ENCODE measurements around the gene DOCK2. TPM values are rescaled to one million over a fixed set of nuclear protein-coding genes. Genes with fewer than 3 reads are reported as not detected.
A peak's percentile ranks its signal among the peaks of the same experiment; 100 is the strongest.

The DOCK2 gene
- total and polyA plus RNA-seq, 4 donors, result 5.0 to 30.4 (median 7.4) TPM

DNA sequence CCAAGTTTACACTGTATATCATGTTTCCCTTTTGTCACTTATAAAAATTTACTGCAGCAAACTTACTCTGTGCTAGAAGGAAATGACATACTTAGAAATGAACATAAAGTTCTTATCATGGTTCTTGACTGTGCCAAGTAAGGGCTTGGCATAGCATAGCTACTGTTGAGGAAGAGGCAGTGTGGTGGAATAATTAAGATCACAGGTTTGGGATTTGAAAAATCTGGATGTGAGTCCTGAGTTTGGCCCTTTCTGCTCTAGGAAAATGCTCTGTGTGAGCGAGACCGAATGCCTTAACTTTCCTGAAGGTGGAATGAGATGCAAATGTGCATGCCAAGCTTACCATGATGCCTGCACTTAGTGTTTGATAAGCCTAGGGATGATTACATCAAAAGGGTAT, 243.7 kb downstream of the DOCK2 start:
- Histone ChIP-seq H3K27me3 (ENCODE audit: control insufficient read depth, insufficient read depth, low read length) (no peaks in the 10 kb centered on the region), H3K36me3 (ENCODE audit: control insufficient read depth, insufficient read depth, low read length) (peaks cover 7% of the 10 kb centered on the region), H3K9me3 (ENCODE audit: control insufficient read depth, insufficient read depth, low read length) (no peaks in the 10 kb centered on the region), H3K4me1 (ENCODE audit: control insufficient read depth, insufficient read depth, low read length) (peaks cover 3% of the 10 kb centered on the region), H3K27ac (ENCODE audit: low read depth, low read length) (no peak overlapping the region), H3K4me3 (ENCODE audit: low read depth, low read length) (no peak overlapping the region)
- 95% methylated on average over 2 of the region's 2 CpGs for WGBS (ENCODE audit: insufficient coverage)
- no peak for DNase-seq (ENCODE audit: low read depth in 4 of 6, low spot score in 6 of 6)

DNA sequence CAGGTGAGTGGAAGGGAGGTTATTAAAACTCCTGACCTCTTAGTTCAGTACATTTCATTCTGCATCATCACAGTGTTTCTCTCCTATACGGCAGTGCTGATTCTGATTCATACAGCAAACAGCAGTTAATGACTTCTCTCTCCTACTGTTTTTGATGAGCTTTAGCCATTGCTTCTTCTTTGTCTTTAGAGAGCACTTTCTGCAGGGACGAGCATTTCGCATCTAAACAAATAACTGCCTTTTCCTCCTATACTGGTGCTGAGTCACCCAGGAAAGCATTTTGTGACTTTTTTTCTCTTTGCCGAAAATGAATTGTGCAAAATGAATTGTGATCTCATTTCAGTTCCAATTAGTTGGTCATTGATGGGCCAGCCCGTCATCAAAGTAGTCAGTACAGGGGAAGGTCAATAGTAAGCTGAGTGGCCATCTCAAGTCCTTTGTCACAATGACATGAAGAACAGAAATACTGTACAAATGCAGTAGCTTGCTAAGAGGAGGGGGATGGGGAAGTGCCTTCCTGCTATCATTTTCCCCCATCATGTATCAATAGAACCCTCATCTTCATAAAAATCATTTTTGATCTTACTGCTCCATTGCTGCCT, 244.7 kb downstream of the DOCK2 start:
- no peak overlapping the region for H3K27ac ChIP-seq (ENCODE audit: low read depth, low read length)
- peaks cover 7% of the 10 kb centered on the region for H3K36me3 ChIP-seq (ENCODE audit: control insufficient read depth, insufficient read depth, low read length)
- WGBS (ENCODE audit: insufficient coverage), result 57% methylated on average over 3 of the region's 5 CpGs
- peak in 1 of 6 donors; percentile 64 for DNase-seq (ENCODE audit: low read depth in 4 of 6, low spot score in 6 of 6)
- H3K9me3 ChIP-seq (ENCODE audit: control insufficient read depth, insufficient read depth, low read length), result no peaks in the 10 kb centered on the region
- no peak overlapping the region for H3K4me3 ChIP-seq (ENCODE audit: low read depth, low read length)
- no peaks in the 10 kb centered on the region for H3K27me3 ChIP-seq (ENCODE audit: control insufficient read depth, insufficient read depth, low read length)
- no peaks in the 10 kb centered on the region for H3K4me1 ChIP-seq (ENCODE audit: control insufficient read depth, insufficient read depth, low read length)

DNA sequence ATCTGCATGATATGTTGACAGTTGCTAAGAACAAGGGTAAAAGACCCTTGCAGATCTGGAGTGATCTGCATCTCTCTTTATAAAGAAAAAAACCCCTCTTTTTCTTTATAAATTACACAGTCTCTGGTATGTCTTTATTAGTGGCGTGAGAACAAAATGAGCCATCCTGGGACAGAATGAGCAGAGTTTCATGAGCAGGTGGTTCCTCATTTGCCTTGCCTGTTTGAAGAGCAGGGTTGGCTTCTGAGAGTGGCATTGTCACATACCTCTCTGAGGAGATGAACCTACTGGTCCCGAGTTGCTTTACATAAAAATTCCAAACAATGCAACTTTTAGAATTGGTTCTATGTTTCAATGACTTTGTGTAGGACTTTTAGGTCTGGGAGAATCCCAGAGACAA, 249.0 kb downstream of the DOCK2 start:
- no peaks in the 10 kb centered on the region for H3K4me1 ChIP-seq (ENCODE audit: control insufficient read depth, insufficient read depth, low read length)
- no peaks in the 10 kb centered on the region for H3K9me3 ChIP-seq (ENCODE audit: control insufficient read depth, insufficient read depth, low read length)
- no peak overlapping the region for H3K4me3 ChIP-seq (ENCODE audit: low read depth, low read length)
- no peak for DNase-seq (ENCODE audit: low read depth in 4 of 6, low spot score in 6 of 6)
- H3K27ac ChIP-seq (ENCODE audit: low read depth, low read length), result no peak overlapping the region
- WGBS (ENCODE audit: insufficient coverage), result no CpG with 5 or more reads among the region's 2 CpGs
- peaks cover 7% of the 10 kb centered on the region for H3K36me3 ChIP-seq (ENCODE audit: control insufficient read depth, insufficient read depth, low read length)
- no peaks in the 10 kb centered on the region for H3K27me3 ChIP-seq (ENCODE audit: control insufficient read depth, insufficient read depth, low read length)

DNA sequence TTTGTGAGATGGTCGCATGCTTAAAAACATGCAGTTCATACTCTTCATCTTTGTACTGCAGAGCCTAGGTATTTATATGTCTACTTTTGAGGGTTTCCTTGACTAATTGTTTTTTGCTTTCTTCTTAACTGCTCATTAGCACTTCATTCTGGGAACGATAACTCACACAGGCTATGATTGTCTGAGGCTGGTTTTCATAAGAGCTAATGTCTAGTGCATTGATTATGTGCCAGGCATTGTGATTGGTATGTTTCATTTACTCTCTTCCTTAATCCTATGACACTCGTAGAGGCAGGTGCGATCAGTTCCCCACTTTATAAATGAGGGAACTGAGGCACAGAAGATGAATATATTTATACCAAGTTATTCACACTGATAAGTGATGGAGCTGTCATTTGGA, 249.6 kb downstream of the DOCK2 start:
- no peak overlapping the region for H3K4me3 ChIP-seq (ENCODE audit: low read depth, low read length)
- no peaks in the 10 kb centered on the region for H3K4me1 ChIP-seq (ENCODE audit: control insufficient read depth, insufficient read depth, low read length)
- WGBS (ENCODE audit: insufficient coverage), result no CpG with 5 or more reads among the region's 4 CpGs
- no peak overlapping the region for H3K27ac ChIP-seq (ENCODE audit: low read depth, low read length)
- no peaks in the 10 kb centered on the region for H3K27me3 ChIP-seq (ENCODE audit: control insufficient read depth, insufficient read depth, low read length)
- peak in 1 of 6 donors; percentile 89 for DNase-seq (ENCODE audit: low read depth in 4 of 6, low spot score in 6 of 6)
- H3K36me3 ChIP-seq (ENCODE audit: control insufficient read depth, insufficient read depth, low read length), result peaks cover 7% of the 10 kb centered on the region
- no peaks in the 10 kb centered on the region for H3K9me3 ChIP-seq (ENCODE audit: control insufficient read depth, insufficient read depth, low read length)

DNA sequence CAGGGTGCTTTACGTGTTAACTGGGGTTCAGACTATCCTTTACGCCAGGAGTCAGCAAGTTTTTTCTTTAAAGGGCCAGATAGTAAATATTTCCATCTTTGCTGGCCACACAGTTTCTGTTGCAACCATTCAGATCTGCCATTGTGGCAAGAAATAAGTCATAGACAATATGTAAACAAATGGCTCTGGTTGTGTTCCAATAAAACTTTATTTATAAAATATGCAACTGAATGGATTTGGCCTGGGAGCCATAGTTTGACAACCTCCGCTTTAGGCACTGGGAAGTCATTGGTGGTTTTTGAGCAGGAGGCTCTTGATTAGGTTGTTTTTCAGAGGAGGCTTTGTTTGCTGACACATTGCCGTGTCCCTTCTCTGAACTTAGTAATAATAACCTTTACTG, 252.5 kb downstream of the DOCK2 start:
- WGBS (ENCODE audit: insufficient coverage), result 82% methylated on average over 3 of the region's 4 CpGs
- no peak for DNase-seq (ENCODE audit: low read depth in 4 of 6, low spot score in 6 of 6)
- H3K27me3 ChIP-seq (ENCODE audit: control insufficient read depth, insufficient read depth, low read length), result no peaks in the 10 kb centered on the region
- no peak overlapping the region for H3K4me3 ChIP-seq (ENCODE audit: low read depth, low read length)
- H3K27ac ChIP-seq (ENCODE audit: low read depth, low read length), result no peak overlapping the region
- H3K9me3 ChIP-seq (ENCODE audit: control insufficient read depth, insufficient read depth, low read length), result no peaks in the 10 kb centered on the region
- no peaks in the 10 kb centered on the region for H3K4me1 ChIP-seq (ENCODE audit: control insufficient read depth, insufficient read depth, low read length)
- no peaks in the 10 kb centered on the region for H3K36me3 ChIP-seq (ENCODE audit: control insufficient read depth, insufficient read depth, low read length)

DNA sequence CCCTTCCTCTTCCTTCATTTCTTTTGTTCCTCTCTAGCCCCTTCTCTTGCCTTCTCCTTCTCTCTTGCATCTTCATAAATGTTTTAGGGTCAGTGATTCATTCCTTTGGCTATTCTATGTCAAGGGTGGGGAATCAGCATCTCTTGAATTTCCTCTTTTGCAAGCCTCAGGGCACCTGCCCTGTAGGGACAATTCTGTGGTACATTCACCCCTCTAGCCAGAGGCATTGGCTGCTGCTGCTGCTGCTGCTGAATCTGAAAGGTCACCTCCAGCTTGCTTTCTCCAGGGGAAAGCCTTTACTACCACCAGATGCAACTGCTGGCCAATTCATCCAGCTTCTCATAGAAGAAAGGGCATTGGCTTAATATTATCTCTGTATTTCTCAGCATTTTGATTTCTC, 255.9 kb downstream of the DOCK2 start:
- H3K9me3 ChIP-seq (ENCODE audit: control insufficient read depth, insufficient read depth, low read length), result no peaks in the 10 kb centered on the region
- no peak for DNase-seq (ENCODE audit: low read depth in 4 of 6, low spot score in 6 of 6)
- peaks cover 5% of the 10 kb centered on the region for H3K4me1 ChIP-seq (ENCODE audit: control insufficient read depth, insufficient read depth, low read length)
- H3K36me3 ChIP-seq (ENCODE audit: control insufficient read depth, insufficient read depth, low read length), result no peaks in the 10 kb centered on the region
- no peak overlapping the region for H3K4me3 ChIP-seq (ENCODE audit: low read depth, low read length)
- no peaks in the 10 kb centered on the region for H3K27me3 ChIP-seq (ENCODE audit: control insufficient read depth, insufficient read depth, low read length)
- H3K27ac ChIP-seq (ENCODE audit: low read depth, low read length), result no peak overlapping the region

DNA sequence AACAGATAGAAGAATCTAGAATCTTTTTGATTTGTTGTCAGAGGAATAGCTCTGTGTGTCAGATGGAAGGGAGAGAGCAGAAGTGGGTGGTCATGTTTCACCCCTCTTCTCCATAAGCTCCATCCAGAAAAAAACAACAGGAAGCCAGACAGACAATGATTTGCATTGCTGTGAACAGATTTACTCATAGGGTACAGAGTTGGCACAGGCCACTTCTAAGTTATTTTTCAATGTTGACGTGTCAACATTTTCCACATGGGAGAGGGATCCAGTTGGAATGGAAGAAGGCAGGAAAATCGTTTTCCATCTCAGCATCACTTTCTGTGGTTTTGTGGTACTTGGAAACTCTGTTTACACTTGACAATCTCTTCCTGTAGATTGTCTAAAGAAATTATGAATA, 256.5 kb downstream of the DOCK2 start:
- DNase-seq (ENCODE audit: low read depth in 4 of 6, low spot score in 6 of 6), result no peak
- no peak overlapping the region for H3K27ac ChIP-seq (ENCODE audit: low read depth, low read length)
- no CpG with 5 or more reads among the region's 2 CpGs for WGBS (ENCODE audit: insufficient coverage)

DNA sequence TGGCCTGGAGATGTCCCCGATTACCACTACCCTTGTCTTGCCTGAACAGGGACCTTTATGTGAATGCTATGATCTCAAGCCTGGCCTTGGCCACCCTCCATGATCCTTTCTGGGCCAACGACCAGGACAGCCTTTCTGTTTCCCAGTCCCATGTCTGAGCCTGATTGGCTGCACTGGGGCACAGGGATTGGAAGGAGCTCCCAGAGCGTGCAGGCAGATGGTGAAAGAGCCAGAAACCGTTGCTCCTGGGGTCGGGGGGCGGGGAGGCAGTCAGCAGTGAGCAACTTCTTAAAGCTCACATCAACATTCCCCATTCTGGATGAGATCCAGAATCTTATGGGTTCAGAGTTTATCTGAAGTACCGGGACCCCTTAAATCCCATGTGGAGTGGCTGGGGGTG, 258.9 kb downstream of the DOCK2 start:
- DNase-seq (ENCODE audit: low read depth in 4 of 6, low spot score in 6 of 6), result peak in 1 of 6 donors; percentile 74
- WGBS (ENCODE audit: insufficient coverage), result 24% methylated on average over 4 of the region's 7 CpGs
- H3K9me3 ChIP-seq (ENCODE audit: control insufficient read depth, insufficient read depth, low read length), result no peaks in the 10 kb centered on the region
- no peak overlapping the region for H3K4me3 ChIP-seq (ENCODE audit: low read depth, low read length)
- H3K36me3 ChIP-seq (ENCODE audit: control insufficient read depth, insufficient read depth, low read length), result no peaks in the 10 kb centered on the region
- no peak overlapping the region for H3K27ac ChIP-seq (ENCODE audit: low read depth, low read length)
- H3K27me3 ChIP-seq (ENCODE audit: control insufficient read depth, insufficient read depth, low read length), result no peaks in the 10 kb centered on the region
- H3K4me1 ChIP-seq (ENCODE audit: control insufficient read depth, insufficient read depth, low read length), result peaks cover 5% of the 10 kb centered on the region

More for the DNA sequence above, 256.5 kb downstream of the DOCK2 start:
- Histone ChIP-seq H3K4me3 (ENCODE audit: low read depth, low read length) (no peak overlapping the region), H3K9me3 (ENCODE audit: control insufficient read depth, insufficient read depth, low read length) (no peaks in the 10 kb centered on the region), H3K4me1 (ENCODE audit: control insufficient read depth, insufficient read depth, low read length) (peaks cover 5% of the 10 kb centered on the region), H3K27me3 (ENCODE audit: control insufficient read depth, insufficient read depth, low read length) (no peaks in the 10 kb centered on the region), H3K36me3 (ENCODE audit: control insufficient read depth, insufficient read depth, low read length) (no peaks in the 10 kb centered on the region)

DNA sequence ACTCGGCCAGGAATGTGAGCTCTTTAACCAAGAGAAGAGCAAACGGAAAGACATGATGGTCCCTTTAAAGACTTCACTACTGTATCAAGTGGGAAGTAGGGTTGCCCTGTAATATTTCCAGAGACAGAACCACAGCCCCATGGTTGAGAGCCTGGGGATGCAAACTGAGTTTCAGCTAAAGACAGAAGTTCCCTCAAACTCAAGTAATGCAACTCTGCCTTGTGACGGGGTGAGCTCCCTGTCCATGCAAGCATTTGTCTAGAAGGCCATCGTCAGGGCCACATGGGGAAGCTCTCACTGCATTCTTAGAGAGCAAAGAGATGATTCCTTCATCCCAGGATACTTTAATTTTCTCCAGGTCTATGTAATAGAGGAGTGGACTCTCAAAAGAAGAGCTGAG, 260.4 kb downstream of the DOCK2 start:
- Histone ChIP-seq H3K9me3 (ENCODE audit: control insufficient read depth, insufficient read depth, low read length) (no peaks in the 10 kb centered on the region), H3K4me3 (ENCODE audit: low read depth, low read length) (no peak overlapping the region), H3K36me3 (ENCODE audit: control insufficient read depth, insufficient read depth, low read length) (no peaks in the 10 kb centered on the region), H3K27ac (ENCODE audit: low read depth, low read length) (no peak overlapping the region), H3K27me3 (ENCODE audit: control insufficient read depth, insufficient read depth, low read length) (no peaks in the 10 kb centered on the region), H3K4me1 (ENCODE audit: control insufficient read depth, insufficient read depth, low read length) (peaks cover 5% of the 10 kb centered on the region)
- WGBS (ENCODE audit: insufficient coverage), result 90% methylated on average over 3 of the region's 4 CpGs
- DNase-seq (ENCODE audit: low read depth in 4 of 6, low spot score in 6 of 6), result no peak

DNA sequence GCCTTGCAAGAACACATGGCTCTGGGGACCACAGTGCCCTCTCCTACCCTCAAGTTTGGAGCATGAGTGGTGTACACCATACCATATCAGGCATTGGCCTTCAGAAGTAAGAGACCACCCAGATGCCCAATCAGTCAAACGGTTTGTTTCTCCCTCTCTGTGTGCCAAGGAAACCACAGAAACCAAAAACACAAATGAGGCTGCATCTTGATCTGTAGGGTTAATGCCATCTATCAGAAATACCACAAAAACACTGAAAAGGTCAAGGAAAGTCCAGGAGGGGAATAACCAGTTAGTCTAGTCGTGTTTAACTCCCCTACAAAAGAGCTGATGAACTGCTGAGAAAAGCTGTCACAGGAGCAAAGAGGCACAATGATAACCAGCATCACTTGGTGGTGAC, 264.8 kb downstream of the DOCK2 start:
- Histone ChIP-seq H3K27ac (ENCODE audit: low read depth, low read length) (no peak overlapping the region), H3K4me3 (ENCODE audit: low read depth, low read length) (no peak overlapping the region), H3K27me3 (ENCODE audit: control insufficient read depth, insufficient read depth, low read length) (no peaks in the 10 kb centered on the region), H3K4me1 (ENCODE audit: control insufficient read depth, insufficient read depth, low read length) (peaks cover 16% of the 10 kb centered on the region), H3K36me3 (ENCODE audit: control insufficient read depth, insufficient read depth, low read length) (no peaks in the 10 kb centered on the region), H3K9me3 (ENCODE audit: control insufficient read depth, insufficient read depth, low read length) (no peaks in the 10 kb centered on the region)
- DNase-seq (ENCODE audit: low read depth in 4 of 6, low spot score in 6 of 6), result no peak
- WGBS (ENCODE audit: insufficient coverage), result no CpG with 5 or more reads among the region's 2 CpGs
